Measurements from ENCODE around the gene MBP.

DNA sequence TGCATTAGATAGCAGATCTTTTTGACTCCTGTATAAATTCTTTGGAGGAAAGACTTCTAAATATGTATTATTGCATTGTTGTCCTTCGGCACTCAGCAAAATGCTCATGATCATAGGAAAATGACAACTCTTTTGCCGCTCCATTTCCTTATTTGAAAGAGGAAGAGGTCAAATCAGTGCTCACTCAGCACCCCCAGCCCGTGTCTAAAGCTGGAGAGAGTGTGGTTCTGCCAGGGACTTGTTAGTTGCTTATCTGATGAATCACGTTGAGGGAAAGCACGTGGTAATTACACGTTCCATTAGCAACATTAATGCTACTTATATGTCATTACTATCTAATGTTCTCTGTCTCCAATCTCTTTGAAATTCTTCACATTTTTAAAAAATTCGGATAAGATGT is 46.0 kb upstream of the MBP start:
- TF ChIP-seq CTCF (conservative IDR thresholded peaks at IDR 0.05) (no peak), ZFX (IDR thresholded peaks at IDR 0.05) (no peak)

Measured in C4-2B (cell line).